ENCODE measurements around the gene NYAP1.
"Not testable (repeated sequence)": the region's sequence is repeated elsewhere in the genome, so short reads cannot be mapped to it uniquely, and the experiment has no call there.

The NYAP1 gene

DNA sequence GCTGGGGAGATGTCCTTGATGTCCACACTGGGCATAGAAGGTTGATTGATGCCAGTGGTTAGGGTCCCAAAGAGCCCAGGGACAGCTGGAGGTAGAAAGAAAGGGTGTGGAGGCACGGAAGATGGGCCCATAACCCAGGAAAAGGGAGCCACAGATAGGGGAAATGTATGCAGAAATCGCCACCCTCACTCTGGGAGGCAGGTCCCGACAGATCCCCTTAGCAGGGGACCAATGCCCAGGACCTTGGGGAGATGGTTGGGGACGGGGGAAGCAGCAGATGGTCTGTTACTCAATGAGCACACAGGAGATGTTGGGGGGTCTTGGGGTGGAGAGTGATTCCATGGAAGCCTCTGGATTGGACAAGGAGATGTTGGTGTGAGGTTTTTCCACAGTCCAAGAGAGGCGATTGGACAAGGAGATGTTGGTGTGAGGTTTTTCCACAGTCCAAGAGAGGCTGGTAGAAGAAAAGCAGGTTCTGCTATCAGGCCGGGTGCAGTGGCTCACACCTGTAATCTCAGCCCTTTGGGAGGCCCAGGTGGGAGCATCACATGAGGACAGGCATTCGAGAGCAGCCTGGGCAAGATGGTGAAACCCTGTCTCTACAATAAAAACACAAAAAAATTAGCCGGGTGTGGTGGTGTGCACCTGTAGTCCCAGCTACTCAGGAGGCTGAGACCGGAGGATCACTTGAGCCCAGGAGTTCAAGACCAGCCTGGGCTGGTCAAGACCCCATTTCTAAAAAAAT lies 40.5 kb upstream of the NYAP1 start:
- DNase-seq (ENCODE audit: insufficient read length, low spot score): no peak
- no peak for FAIRE-seq
- no peak for TF ChIP-seq POLR2AphosphoS5 (IDR thresholded peaks at IDR 0.05; ENCODE audit: low read depth, low read length)
- TF ChIP-seq PAX5 (IDR thresholded peaks at IDR 0.05; ENCODE audit: insufficient read depth, low read length, severe bottlenecking): no peak
- no peak for TF ChIP-seq POU2F2 (IDR thresholded peaks at IDR 0.05; ENCODE audit: low read depth, low read length)
- TF ChIP-seq SPI1 (IDR thresholded peaks at IDR 0.05; ENCODE audit: low read depth, low read length): no peak
- TF ChIP-seq TAF1 (IDR thresholded peaks at IDR 0.05; ENCODE audit: low read depth, low read length): no peak
- no peak for TF ChIP-seq POLR2A (IDR thresholded peaks at IDR 0.05; ENCODE audit: low read depth, low read length)

DNA sequence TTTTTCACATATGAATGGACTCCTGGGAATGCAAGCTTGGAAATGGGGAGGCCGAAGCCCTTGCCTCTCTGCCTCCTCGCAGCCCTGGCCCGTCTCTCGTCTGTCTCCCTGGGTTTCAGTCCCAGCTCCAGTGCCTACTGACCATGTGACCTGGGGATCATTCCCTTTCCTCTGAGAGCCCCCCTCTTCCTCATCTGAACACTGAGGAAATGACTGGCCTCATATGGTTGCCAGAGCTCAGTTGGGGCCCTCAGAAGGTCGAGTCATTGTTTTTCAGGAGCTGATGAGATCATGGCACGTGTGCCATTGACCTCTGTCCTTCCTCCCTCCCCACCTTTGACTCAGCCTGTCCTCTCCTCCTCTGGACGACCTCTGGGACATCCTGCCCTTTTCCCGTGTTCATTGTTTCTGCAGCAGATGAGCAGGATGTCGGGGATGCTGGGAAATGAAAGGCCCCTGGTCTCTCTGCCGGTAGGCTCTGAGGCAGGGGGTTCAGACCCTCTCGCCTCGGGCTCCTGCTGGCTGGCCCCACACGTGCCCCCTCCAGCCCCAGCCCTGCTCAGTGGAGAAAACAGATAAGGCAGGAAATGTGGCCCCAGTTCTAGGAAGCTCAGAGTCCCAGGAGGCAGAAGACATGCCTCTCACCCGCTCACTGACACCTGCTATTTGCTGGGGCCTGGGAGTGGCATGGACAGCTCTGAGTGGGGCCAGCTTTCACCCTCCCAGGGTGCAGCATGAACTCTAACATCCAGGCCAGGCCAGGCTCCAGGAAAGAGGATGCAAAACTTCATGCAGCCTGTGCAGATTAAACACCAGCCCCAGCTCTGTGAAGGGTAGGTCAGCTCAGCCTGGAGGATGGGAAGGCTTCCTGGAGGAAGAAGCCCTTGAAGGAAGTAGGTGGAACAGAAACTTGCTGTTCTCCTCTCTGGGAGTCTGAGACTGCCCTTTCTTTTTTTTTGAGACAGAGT lies 39.1 kb upstream of the NYAP1 start:
- TF ChIP-seq POLR2AphosphoS5 (IDR thresholded peaks at IDR 0.05; ENCODE audit: low read depth, low read length): no peak
- TF ChIP-seq POLR2A (IDR thresholded peaks at IDR 0.05; ENCODE audit: low read depth, low read length): no peak
- no peak for TF ChIP-seq TAF1 (IDR thresholded peaks at IDR 0.05; ENCODE audit: low read depth, low read length)
- no peak for TF ChIP-seq POU2F2 (IDR thresholded peaks at IDR 0.05; ENCODE audit: low read depth, low read length)
- FAIRE-seq (no peak), DNase-seq (ENCODE audit: insufficient read length, low spot score) (no peak)

DNA sequence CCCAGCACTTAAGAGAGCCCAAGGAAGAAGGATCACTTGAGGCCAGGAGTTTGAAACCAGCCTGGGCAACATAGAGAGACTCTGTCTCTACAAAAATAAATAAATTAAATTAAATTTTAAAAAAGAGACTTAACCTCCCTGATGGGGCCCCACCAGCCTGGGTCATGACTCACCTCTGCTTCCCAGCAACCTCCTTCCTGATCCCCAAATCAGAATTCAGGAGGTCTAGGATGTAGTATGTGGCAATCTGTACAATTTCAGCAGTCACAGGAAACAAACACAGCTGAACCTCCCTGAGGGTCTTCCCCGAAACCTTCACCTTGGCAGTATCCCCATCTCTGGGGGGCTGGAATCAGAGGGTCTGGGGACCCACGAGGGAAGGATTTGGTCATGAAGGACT lies 37.7 kb upstream of the NYAP1 start:
- FAIRE-seq: no peak
- TF ChIP-seq POLR2A (IDR thresholded peaks at IDR 0.05; ENCODE audit: low read depth, low read length) (no peak), SPI1 (IDR thresholded peaks at IDR 0.05; ENCODE audit: low read depth, low read length) (no peak), POLR2AphosphoS5 (IDR thresholded peaks at IDR 0.05; ENCODE audit: low read depth, low read length) (no peak), TAF1 (IDR thresholded peaks at IDR 0.05; ENCODE audit: low read depth, low read length) (no peak), POU2F2 (IDR thresholded peaks at IDR 0.05; ENCODE audit: low read depth, low read length) (no peak), PAX5 (IDR thresholded peaks at IDR 0.05; ENCODE audit: insufficient read depth, low read length, severe bottlenecking) (no peak)
- no peak for DNase-seq (ENCODE audit: insufficient read length, low spot score)

DNA sequence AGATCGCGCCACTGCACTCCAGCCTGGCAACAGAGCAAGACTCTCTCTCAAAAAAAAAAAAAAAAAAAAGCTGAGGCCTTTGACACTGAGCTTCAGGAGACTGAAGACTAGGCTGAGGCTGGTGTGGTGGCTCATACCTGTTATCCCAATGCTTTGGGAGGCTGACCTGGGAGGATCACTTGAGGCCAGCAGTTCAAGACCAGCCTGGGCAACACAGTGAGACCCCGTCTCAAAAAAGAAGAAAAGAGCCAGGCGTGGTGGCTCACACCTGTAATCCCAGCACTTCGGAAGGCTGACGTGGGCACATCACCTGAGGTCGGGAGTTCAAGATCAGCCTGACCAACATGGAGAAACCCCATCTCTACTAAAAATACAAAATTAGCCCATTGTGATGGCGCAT lies 36.4 kb upstream of the NYAP1 start:
- DNase-seq (ENCODE audit: insufficient read length, low spot score); FAIRE-seq: not testable (repeated sequence)

DNA sequence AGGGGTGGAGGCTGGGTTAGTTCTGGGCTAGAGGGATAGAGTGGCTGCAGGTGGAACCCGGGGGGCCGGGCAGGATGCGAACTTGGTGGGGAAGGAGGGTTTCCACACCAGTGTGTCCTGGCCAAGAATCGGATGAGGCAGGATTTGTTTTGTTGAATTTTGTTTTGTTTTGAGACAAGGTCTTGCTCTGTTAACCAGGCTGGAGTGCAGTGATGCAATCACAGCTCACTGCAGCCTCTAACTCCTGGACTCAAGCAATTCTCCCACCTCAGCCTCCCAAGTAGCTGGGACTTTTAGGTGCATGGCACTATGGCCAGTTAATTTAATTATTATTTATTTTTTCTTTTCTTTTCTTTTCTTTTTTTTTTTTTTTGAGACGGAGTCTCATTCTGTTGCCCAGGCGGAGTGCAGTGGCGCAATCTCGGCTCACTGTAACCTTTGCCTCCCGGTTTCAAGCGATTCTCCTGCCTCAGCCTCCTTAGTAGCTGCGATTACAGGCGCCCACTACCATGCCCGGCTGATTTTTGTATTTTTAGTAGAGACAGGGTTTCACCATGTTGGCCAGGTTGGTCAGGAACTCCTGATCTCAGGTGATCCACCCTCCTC lies 34.4 kb upstream of the NYAP1 start:
- TF ChIP-seq TAF1 (IDR thresholded peaks at IDR 0.05; ENCODE audit: low read depth, low read length) (no peak), POLR2AphosphoS5 (IDR thresholded peaks at IDR 0.05; ENCODE audit: low read depth, low read length) (no peak), POU2F2 (IDR thresholded peaks at IDR 0.05; ENCODE audit: low read depth, low read length) (no peak), POLR2A (IDR thresholded peaks at IDR 0.05; ENCODE audit: low read depth, low read length) (no peak), PAX5 (IDR thresholded peaks at IDR 0.05; ENCODE audit: insufficient read depth, low read length, severe bottlenecking) (no peak), SPI1 (IDR thresholded peaks at IDR 0.05; ENCODE audit: low read depth, low read length) (no peak)
- no peak for FAIRE-seq

DNA sequence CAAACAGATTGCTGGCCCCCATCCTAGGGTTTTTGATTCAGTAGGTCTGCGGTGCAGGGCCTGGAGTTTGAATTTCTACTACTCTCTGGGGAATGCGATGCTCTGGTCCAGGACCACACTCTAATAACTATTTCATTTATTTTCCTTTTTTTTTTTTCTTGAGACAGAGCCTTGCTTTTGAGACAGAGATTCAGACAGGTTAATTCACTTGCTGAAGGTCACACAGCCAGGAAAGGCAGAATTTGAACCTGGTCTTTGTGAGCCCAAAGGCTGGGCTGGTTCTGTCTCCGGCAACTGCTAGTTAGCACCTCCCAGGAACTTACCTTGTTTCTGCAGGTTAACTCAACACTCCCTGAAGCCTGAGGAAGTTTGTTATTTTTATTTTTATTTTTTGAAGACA lies 31.2 kb upstream of the NYAP1 start:
- TF ChIP-seq POLR2A (IDR thresholded peaks at IDR 0.05; ENCODE audit: low read depth, low read length) (no peak), SPI1 (IDR thresholded peaks at IDR 0.05; ENCODE audit: low read depth, low read length) (no peak), TAF1 (IDR thresholded peaks at IDR 0.05; ENCODE audit: low read depth, low read length) (no peak), POLR2AphosphoS5 (IDR thresholded peaks at IDR 0.05; ENCODE audit: low read depth, low read length) (no peak), PAX5 (IDR thresholded peaks at IDR 0.05; ENCODE audit: insufficient read depth, low read length, severe bottlenecking) (no peak), POU2F2 (IDR thresholded peaks at IDR 0.05; ENCODE audit: low read depth, low read length) (no peak)
- no peak for FAIRE-seq
- no peak for DNase-seq (ENCODE audit: insufficient read length, low spot score)

More for the DNA sequence above, 34.4 kb upstream of the NYAP1 start:
- no peak for DNase-seq (ENCODE audit: insufficient read length, low spot score)

DNA sequence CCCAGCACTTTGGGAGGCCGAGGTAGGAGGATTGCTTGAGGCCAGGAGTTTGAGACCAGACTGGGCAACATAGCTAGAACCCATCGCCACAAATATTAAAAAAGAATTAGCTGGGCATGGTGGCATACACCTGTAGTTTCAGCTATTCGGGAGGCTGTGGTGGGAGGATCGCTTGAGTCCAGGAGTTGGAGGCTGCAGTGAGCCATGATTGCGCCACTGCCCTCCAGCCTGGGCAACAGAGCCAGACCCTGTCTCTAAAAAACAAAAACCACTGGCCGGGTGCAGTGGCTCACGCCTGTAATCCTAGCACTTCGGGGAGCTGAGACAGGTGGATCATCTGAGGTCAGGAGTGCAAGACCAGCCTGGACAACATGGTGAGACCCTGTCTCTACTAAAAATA lies 29.9 kb upstream of the NYAP1 start:
- not testable (repeated sequence) for FAIRE-seq; DNase-seq (ENCODE audit: insufficient read length, low spot score)

DNA sequence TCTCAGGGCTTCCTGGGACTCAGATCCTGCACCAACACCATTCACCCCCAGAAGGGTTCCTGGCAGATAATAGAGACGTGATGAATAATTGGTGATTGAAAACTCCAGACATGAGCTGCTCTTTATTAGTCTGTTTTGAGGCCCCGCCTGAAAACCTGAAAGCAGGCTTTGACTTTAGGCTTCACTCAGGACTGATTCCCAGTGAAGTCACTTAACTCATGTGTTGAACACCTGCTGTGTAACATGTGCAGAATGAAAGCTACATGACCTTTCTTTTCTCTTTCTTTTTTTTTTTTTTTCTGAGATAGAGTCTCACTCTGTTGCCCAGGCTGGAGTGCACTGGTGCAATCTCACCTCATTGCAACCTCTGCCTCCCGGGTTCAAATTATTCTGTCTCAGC lies 28.5 kb upstream of the NYAP1 start:
- FAIRE-seq (no peak), DNase-seq (ENCODE audit: insufficient read length, low spot score) (no peak)
- TF ChIP-seq POLR2AphosphoS5 (IDR thresholded peaks at IDR 0.05; ENCODE audit: low read depth, low read length) (no peak), SPI1 (IDR thresholded peaks at IDR 0.05; ENCODE audit: low read depth, low read length) (no peak), TAF1 (IDR thresholded peaks at IDR 0.05; ENCODE audit: low read depth, low read length) (no peak), PAX5 (IDR thresholded peaks at IDR 0.05; ENCODE audit: insufficient read depth, low read length, severe bottlenecking) (no peak), POU2F2 (IDR thresholded peaks at IDR 0.05; ENCODE audit: low read depth, low read length) (no peak), POLR2A (IDR thresholded peaks at IDR 0.05; ENCODE audit: low read depth, low read length) (no peak)

DNA sequence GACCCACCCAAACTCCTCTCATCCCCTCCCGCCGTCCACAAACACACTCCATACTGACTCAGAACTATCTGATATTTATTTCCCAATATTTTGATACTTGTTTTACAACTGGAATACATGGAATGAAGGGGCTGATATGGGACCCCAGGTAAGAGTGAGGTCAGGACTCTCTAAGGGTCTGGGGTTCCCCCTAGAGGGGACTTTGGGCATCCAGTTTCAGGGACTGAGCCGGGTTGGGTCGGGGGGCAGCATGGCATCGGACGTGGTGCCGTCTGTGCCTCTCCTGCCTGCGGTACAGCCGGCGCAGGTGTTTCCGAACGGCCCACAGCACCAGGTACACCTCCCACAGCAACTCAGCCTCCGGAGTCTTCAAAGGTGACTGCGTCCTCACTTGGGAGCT lies 27.2 kb upstream of the NYAP1 start:
- DNase-seq (ENCODE audit: insufficient read length, low spot score) (no peak), FAIRE-seq (no peak)
- no peak for TF ChIP-seq TAF1 (IDR thresholded peaks at IDR 0.05; ENCODE audit: low read depth, low read length)
- TF ChIP-seq POU2F2 (IDR thresholded peaks at IDR 0.05; ENCODE audit: low read depth, low read length): no peak
- TF ChIP-seq POLR2A (IDR thresholded peaks at IDR 0.05; ENCODE audit: low read depth, low read length): no peak
- no peak for TF ChIP-seq SPI1 (IDR thresholded peaks at IDR 0.05; ENCODE audit: low read depth, low read length)
- no peak for TF ChIP-seq PAX5 (IDR thresholded peaks at IDR 0.05; ENCODE audit: insufficient read depth, low read length, severe bottlenecking)
- TF ChIP-seq POLR2AphosphoS5 (IDR thresholded peaks at IDR 0.05; ENCODE audit: low read depth, low read length): no peak
